Effector memory CD4-positive, alpha-beta T cell (primary cell): ENCODE results near the gene OR4D10.

Experiments
- DNase-seq, 3 donors: peaks; one replicate each; pipeline ENCODE4 v3.0.0-alpha.2; 2020
- H3K27ac ChIP-seq: 2 replicates; pipeline ENCODE4 v1.7.0; 2013; ENCODE audit warnings: mild to moderate bottlenecking, low read length, moderate library complexity; ENCODE audit not compliant: insufficient read depth, poor library complexity, severe bottlenecking
- H3K27me3 ChIP-seq: replicated peaks from 2 replicates; pipeline ENCODE4 v1.7.0; 2013; ENCODE audit warnings: mild to moderate bottlenecking, low read length; ENCODE audit not compliant: insufficient read depth, control insufficient read depth, poor library complexity, severe bottlenecking
- H3K36me3 ChIP-seq: 2 replicates; pipeline ENCODE4 v1.7.0; 2013; ENCODE audit warnings: mild to moderate bottlenecking, low read length, moderate library complexity; ENCODE audit not compliant: control insufficient read depth, insufficient read depth
- H3K4me1 ChIP-seq: 2 replicates; pipeline ENCODE4 v1.7.0; 2013; ENCODE audit warnings: low read length, mild to moderate bottlenecking; ENCODE audit not compliant: control insufficient read depth, insufficient read depth, poor library complexity, severe bottlenecking
- H3K4me3 ChIP-seq: 2 replicates; pipeline ENCODE4 v1.7.0; 2013; ENCODE audit warnings: low read length, low read depth, mild to moderate bottlenecking; ENCODE audit not compliant: insufficient read depth, poor library complexity, severe bottlenecking
- H3K9me3 ChIP-seq: 2 replicates; pipeline ENCODE4 v1.7.0; 2013; ENCODE audit warnings: mild to moderate bottlenecking, low read length, moderate library complexity; ENCODE audit not compliant: control insufficient read depth

Gene OR4D10

DNA sequence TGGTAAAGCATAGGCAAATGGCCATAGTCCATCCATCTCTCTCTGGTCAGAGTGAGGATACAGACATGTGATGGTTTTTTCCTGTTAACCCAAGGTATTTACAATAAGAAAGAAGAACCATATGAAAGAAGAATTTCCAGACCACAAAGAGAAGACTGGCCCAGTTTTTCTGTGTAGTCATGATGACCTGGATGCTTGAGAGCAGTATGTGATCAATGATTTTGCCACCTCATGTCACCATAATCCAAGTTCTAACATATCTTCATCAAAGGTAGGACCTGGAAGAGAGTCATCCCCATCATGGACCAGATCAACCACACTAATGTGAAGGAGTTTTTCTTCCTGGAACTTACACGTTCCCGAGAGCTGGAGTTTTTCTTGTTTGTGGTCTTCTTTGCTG, 16.5 kb upstream of the OR4D10 start, which contains the start of gene OR4D6:
Gene OR4D6 (plus strand): TSS at position 301 of the 400 bp plus-strand sequence. CDS start 0 bp downstream, at position 301.
- Histone ChIP-seq H3K4me1 (no peaks in the 10 kb centered on the region), H3K4me3 (no peak within 1 kb of the TSS), H3K9me3 (no peaks in the 10 kb centered on the region), H3K27ac (no peak within 1 kb of the TSS), H3K27me3 (peaks cover 3% of the 10 kb centered on the region), H3K36me3 (no peaks in the 10 kb centered on the region)
- no peak for DNase-seq

DNA sequence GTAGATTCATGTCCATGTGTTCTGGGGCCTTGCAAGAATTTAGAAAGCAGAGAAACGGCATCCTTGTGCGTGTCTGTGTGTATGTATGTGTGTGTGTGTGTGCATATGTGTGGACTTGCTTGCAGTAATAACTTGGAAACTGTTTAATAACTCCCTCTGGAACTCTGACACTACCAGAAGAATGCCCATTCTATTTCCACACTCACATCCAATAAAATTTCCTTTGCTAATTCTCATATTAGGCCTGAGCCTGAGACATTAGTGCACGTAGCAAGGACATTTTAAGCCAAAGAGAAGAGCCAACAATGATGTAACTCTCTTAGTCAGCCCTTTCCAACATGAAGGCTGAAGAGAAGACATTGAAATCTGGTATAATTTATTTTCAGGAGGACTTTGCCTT, 13.2 kb upstream of the OR4D10 start:
- no peaks in the 10 kb centered on the region for H3K36me3 ChIP-seq
- peaks cover 3% of the 10 kb centered on the region for H3K27me3 ChIP-seq
- no peak for DNase-seq
- H3K9me3 ChIP-seq: no peaks in the 10 kb centered on the region
- H3K4me3 ChIP-seq: no peak overlapping the region
- H3K4me1 ChIP-seq: no peaks in the 10 kb centered on the region
- H3K27ac ChIP-seq: no peak overlapping the region

DNA sequence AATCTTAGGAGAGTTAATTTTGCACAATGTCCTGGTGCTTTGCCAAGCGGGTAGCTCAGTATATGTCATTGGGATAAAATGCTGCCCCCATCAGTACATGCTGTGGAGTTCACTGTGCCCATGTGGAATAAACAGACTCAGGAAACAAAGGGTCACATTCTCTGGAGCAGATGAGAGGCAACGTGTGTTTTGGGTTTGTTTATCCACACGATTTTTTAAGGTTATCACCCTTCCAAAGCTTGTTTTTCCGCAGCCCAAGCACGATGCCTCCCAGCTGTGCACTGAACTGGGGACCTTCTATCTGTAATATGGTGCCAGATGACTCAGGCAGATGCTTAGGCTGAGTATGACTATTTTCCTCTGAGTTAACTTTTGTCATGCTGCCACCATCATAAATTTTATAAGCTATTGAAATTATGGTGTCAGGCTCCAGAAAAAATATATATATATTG, 9.9 kb upstream of the OR4D10 start:
- Histone ChIP-seq H3K4me1 (no peaks in the 10 kb centered on the region), H3K4me3 (no peak overlapping the region), H3K9me3 (no peaks in the 10 kb centered on the region), H3K36me3 (no peaks in the 10 kb centered on the region), H3K27ac (no peak overlapping the region), H3K27me3 (no peaks in the 10 kb centered on the region)
- DNase-seq: no peak

DNA sequence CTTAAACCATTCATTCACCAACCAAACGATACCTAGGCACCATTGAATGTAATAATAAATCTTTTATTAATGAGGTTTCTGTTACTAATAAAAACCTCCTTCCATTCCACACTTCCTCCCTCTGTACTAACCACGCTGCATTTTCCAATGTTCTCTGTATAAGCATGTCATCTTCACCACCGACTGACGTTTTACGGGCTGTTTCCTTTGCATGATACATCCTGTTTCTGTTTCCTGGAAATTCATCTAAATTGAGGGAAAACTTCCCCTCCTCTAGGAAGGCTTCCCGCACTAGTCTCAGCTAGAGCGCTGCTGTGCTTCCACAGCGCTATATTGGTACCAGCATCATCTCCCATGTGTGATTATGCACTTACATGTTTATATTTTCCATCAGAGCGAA, 2.1 kb downstream of the OR4D10 start:
- no peak overlapping the region for H3K4me3 ChIP-seq
- no peaks in the 10 kb centered on the region for H3K36me3 ChIP-seq
- DNase-seq: no peak
- H3K4me1 ChIP-seq: no peaks in the 10 kb centered on the region
- no peak overlapping the region for H3K27ac ChIP-seq
- H3K9me3 ChIP-seq: no peaks in the 10 kb centered on the region
- H3K27me3 ChIP-seq: peaks cover 4% of the 10 kb centered on the region

DNA sequence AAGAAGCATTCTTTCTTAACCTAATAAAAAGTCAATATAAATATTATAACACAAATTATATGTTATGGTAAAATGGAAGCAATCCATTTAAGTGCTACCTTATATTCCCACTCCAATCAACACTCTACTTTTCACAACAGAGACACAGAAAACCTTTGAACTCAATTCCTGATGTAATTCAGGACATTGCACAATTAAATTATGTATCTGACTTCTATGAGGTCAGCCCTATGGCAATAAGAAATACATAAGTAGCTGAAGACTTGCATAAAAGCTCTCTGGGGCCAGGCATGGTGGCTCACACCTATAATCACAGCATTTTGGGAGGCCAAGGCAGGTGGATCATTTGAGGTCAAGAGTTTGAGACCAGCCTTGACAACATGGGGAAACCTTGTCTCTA, 6.8 kb downstream of the OR4D10 start:
- H3K4me3 ChIP-seq: no peak overlapping the region
- no peak overlapping the region for H3K27ac ChIP-seq
- H3K27me3 ChIP-seq: no peaks in the 10 kb centered on the region
- DNase-seq: no peak
- H3K4me1 ChIP-seq: no peaks in the 10 kb centered on the region
- no peaks in the 10 kb centered on the region for H3K9me3 ChIP-seq
- no peaks in the 10 kb centered on the region for H3K36me3 ChIP-seq

DNA sequence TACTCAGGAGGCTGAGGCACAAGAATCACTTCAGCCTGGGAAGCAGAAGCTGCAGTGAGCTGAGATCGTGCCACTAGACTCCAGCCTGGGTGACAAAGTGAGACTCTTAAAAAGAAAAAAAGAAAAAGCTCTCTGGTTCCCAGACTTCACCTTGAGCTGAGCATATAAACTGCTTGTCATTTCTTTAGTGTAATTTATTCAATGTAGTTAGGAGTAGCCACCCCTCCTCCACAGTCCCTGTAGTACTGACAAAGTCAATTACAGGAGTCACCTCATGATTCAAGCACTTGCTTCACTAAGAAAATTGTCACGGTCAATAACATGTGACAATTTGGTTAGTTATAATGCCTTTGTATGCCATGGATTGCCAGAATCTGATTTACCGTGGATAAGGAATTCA, 7.2 kb downstream of the OR4D10 start:
- no peaks in the 10 kb centered on the region for H3K36me3 ChIP-seq
- no peak overlapping the region for H3K4me3 ChIP-seq
- DNase-seq: no peak
- H3K27ac ChIP-seq: no peak overlapping the region
- no peaks in the 10 kb centered on the region for H3K4me1 ChIP-seq
- H3K9me3 ChIP-seq: no peaks in the 10 kb centered on the region
- H3K27me3 ChIP-seq: no peaks in the 10 kb centered on the region

DNA sequence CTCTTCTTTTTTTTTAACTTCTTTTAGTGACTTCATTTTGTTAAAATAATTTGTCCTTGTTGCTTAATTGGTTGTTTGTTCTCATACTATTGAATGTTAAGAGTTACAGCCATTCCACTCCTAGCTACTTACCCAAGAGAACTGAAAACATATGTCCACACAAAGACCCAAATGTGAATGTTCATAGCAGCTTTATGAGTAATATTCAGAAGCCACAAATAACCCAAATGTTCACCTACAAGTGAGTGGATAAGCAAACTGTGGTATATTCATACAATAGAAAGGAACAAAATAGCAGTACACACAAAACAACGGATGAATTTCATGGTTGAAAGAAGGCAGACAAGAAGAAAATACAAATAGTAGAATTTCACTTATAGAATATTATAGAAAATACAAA, 28.8 kb downstream of the OR4D10 start:
- no peaks in the 10 kb centered on the region for H3K36me3 ChIP-seq
- no peak overlapping the region for H3K4me3 ChIP-seq
- no peaks in the 10 kb centered on the region for H3K27me3 ChIP-seq
- no peaks in the 10 kb centered on the region for H3K4me1 ChIP-seq
- H3K27ac ChIP-seq: no peak overlapping the region
- H3K9me3 ChIP-seq: no peaks in the 10 kb centered on the region
- no peak for DNase-seq

DNA sequence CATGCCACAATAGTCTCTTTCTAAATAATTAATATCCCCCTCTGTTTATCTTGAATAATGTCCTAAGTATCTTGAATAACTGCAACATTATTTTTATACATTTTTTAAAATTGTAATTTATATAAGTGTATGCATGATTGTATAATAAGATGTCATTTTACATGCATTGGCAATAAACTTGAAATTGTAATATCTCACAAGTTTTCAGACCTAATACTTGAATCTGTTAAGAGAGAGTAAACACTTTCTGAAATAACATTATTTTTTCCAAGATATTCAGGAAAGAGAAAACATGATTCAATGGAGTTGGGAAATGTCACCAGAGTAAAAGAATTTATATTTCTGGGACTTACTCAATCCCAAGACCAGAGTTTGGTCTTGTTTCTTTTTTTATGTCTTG, 30.2 kb downstream of the OR4D10 start, which contains the start of gene OR4D11:
Gene OR4D11 (plus strand): TSS at position 301 of the 400 bp plus-strand sequence. CDS start 0 bp downstream, at position 301.
- H3K4me1 ChIP-seq: no peaks in the 10 kb centered on the region
- H3K36me3 ChIP-seq: no peaks in the 10 kb centered on the region
- H3K4me3 ChIP-seq: no peak within 1 kb of the TSS
- DNase-seq: no peak
- no peak within 1 kb of the TSS for H3K27ac ChIP-seq
- H3K27me3 ChIP-seq: no peaks in the 10 kb centered on the region
- H3K9me3 ChIP-seq: no peaks in the 10 kb centered on the region

DNA sequence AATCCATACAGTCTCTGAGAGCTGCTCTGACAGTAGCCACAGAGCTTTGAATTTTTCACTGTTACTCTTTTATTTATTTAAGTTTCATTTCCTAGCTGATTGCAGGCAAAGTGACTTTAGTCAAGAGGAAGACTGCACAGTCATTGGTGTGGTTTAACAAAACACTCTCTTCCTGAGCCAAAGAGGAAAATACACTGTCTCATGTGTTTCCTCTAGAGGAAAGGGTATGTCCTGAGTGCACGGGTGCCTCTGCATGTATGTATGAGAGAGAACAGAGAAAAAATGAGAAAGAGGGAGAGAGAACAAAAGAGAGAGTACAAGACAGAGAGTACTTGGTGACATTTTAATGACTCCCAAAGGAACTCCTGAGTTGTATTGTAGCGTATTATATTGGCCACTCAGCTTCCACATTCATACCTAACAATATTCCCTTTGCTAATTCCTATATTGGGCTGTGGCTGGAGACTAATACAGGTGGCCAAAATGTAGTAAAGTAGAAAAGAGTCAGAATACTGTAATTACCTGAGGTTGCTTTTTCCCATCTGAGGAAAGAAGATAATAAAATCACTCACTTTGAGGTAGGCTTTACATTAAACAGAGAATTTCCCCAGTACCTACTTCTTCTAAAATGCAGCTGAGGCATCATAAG, 38.0 kb downstream of the OR4D10 start, which contains the start of gene OR4D9:
Gene OR4D9 (plus strand): TSS at position 599 of the 649 bp plus-strand sequence. CDS start 3,374 bp downstream, outside the sequence.
- H3K9me3 ChIP-seq: no peaks in the 10 kb centered on the region
- H3K4me1 ChIP-seq: peaks cover 5% of the 10 kb centered on the region
- no peaks in the 10 kb centered on the region for H3K27me3 ChIP-seq
- no peak within 1 kb of the TSS for H3K4me3 ChIP-seq
- DNase-seq: no peak
- H3K27ac ChIP-seq: no peak within 1 kb of the TSS
- H3K36me3 ChIP-seq: no peaks in the 10 kb centered on the region

DNA sequence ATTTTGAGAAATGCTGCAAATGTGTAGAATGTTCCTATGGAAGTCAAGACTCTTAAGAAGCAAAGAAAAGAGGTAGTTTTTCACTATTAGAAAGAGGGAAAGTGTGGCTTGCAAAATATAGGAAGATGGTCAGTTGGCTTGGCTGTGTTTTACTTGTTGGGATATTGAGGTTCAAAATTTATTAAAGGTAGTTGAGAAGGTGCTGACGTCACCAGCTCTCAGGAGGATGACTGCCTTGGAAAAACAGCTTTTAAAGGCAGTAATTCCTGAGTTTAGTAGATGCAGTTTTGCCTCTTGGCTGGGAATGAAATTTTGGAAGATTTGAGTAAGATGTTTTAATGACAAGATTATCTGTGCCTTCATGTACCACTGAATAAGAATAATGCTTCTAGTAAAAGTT, 38.6 kb downstream of the OR4D10 start:
- H3K4me3 ChIP-seq: no peak overlapping the region
- H3K9me3 ChIP-seq: no peaks in the 10 kb centered on the region
- DNase-seq: no peak
- H3K36me3 ChIP-seq: no peaks in the 10 kb centered on the region
- H3K4me1 ChIP-seq: peaks cover 5% of the 10 kb centered on the region
- no peaks in the 10 kb centered on the region for H3K27me3 ChIP-seq
- no peak overlapping the region for H3K27ac ChIP-seq
